ENCODE data around the gene UBE3B.
"Not testable (repeated sequence)": the region's sequence is repeated elsewhere in the genome, so short reads cannot be mapped to it uniquely, and the experiment has no call there.

UBE3B gene

GRCh38 chr12:109477185-109477962 lies at the start of gene UBE3B, which contains the start of gene KCTD10:
TSS of gene UBE3B (plus strand) at chr12:109477634. CDS start at chr12:109483552, 5,918 bp downstream.
TSS of gene KCTD10 (minus strand) at chr12:109477300. CDS start at chr12:109477262, 38 bp downstream.
- DNase-seq = peak; percentile 88 to 92

GRCh38 chr12:109428037-109428629 lies 49.3 kb upstream of the UBE3B start:
- DNase-seq = peak; percentile 66 to 67

- not testable (repeated sequence) for DNase-seq
Measured at GRCh38 chr12:109428804-109429203, 48.6 kb upstream of the UBE3B start.

- DNase-seq = no peak
Measured at GRCh38 chr12:109430244-109430643, 47.2 kb upstream of the UBE3B start.

- DNase-seq = no peak
Measured at GRCh38 chr12:109432431-109432830, 45.0 kb upstream of the UBE3B start.

- peak in 1 of 2 donors; percentile 46 for DNase-seq
Measured at GRCh38 chr12:109432842-109433304, 44.6 kb upstream of the UBE3B start.

- DNase-seq = no peak
Measured at GRCh38 chr12:109433618-109434017, 43.8 kb upstream of the UBE3B start.

- DNase-seq = no peak
Measured at GRCh38 chr12:109434582-109434981, 42.9 kb upstream of the UBE3B start.

GRCh38 chr12:109435428-109436187 lies 41.8 kb upstream of the UBE3B start:
- no peak for DNase-seq

GRCh38 chr12:109436188-109436560 lies 41.3 kb upstream of the UBE3B start:
- no peak for DNase-seq

GRCh38 chr12:109439181-109439580 lies 38.3 kb upstream of the UBE3B start:
- no peak for DNase-seq

GRCh38 chr12:109439951-109440350 lies 37.5 kb upstream of the UBE3B start:
- DNase-seq = not testable (repeated sequence)

- DNase-seq = no peak
Measured at GRCh38 chr12:109440851-109441490, 36.5 kb upstream of the UBE3B start.

GRCh38 chr12:109443794-109444193 lies 33.6 kb upstream of the UBE3B start:
- DNase-seq = no peak

- DNase-seq = no peak
Measured at GRCh38 chr12:109444259-109444658, 33.2 kb upstream of the UBE3B start.

GRCh38 chr12:109445191-109445609 lies 32.2 kb upstream of the UBE3B start:
- DNase-seq = no peak

- DNase-seq = no peak
Measured at GRCh38 chr12:109446869-109447268, 30.6 kb upstream of the UBE3B start.

- no peak for DNase-seq
Measured at GRCh38 chr12:109447482-109447881, 30.0 kb upstream of the UBE3B start.

GRCh38 chr12:109448272-109448671 lies 29.2 kb upstream of the UBE3B start:
- no peak for DNase-seq

- DNase-seq = no peak
Measured at GRCh38 chr12:109448707-109449390, 28.6 kb upstream of the UBE3B start.

- no peak for DNase-seq
Measured at GRCh38 chr12:109449845-109450532, 27.4 kb upstream of the UBE3B start.

- DNase-seq = no peak
Measured at GRCh38 chr12:109450980-109451379, 26.5 kb upstream of the UBE3B start.
